GM12891 (cell line): Measurements from ENCODE around the gene PXT1.

Experiments used
- POLR2A ChIP-seq: IDR thresholded peaks from 2 replicates; pipeline ENCODE4 v1.6.1; 2011; ENCODE audit warnings: low read depth, low read length, control low read depth
- POLR2AphosphoS5 ChIP-seq: IDR thresholded peaks from 2 replicates; pipeline ENCODE4 v1.6.1; 2011; ENCODE audit warnings: low read depth, low read length, control low read depth
- POU2F2 ChIP-seq: IDR thresholded peaks from 2 replicates; pipeline ENCODE4 v1.6.1; 2011; ENCODE audit warnings: low read depth, mild to moderate bottlenecking, control low read depth, low read length, moderate library complexity
- SPI1 ChIP-seq: IDR thresholded peaks from 2 replicates; pipeline ENCODE4 v1.6.1; 2011; ENCODE audit warnings: low read depth, low read length, control low read depth
- TAF1 ChIP-seq: IDR thresholded peaks from 2 replicates; pipeline ENCODE4 v1.6.1; 2011; ENCODE audit warnings: low read depth, low read length, control low read depth

GRCh38 chr6:36384095-36384494 is 58.6 kb downstream of the PXT1 start:
- no peak for TF ChIP-seq POLR2AphosphoS5
- no peak for TF ChIP-seq POLR2A
- TF ChIP-seq TAF1 = no peak
- no peak for TF ChIP-seq POU2F2
- TF ChIP-seq SPI1 = no peak
